Liver (tissue), 9 donors: ENCODE data around the gene CCDC187. TPM values are rescaled to one million over a fixed set of nuclear protein-coding genes. Genes with fewer than 3 reads are reported as not detected.
A peak's percentile ranks its signal among the peaks of the same experiment; 100 is the strongest.

Experiments
- DNase-seq: peaks from one replicate; pipeline ENCODE4 v3.0.0-alpha.2; 2017; ENCODE audit warnings: low spot score
- H3K27ac ChIP-seq, 2 donors: one replicate each; pipeline ENCODE4 v1.7.0; 2013; ENCODE audit warnings: inconsistent platforms in 2 of 2, low read length in 2 of 2, control low read depth in 1 of 2, low read depth in 1 of 2, mild to moderate bottlenecking in 1 of 2
- H3K27me3 ChIP-seq, 4 donors: one replicate each; pipeline versions ENCODE4 v1.6.1 to v1.7.0; 2013; ENCODE audit warnings: low read length in 3 of 4, inconsistent platforms in 1 of 4, mild to moderate bottlenecking in 1 of 4, moderate library complexity in 1 of 4; ENCODE audit not compliant: control insufficient read depth in 4 of 4, insufficient read depth in 4 of 4
- H3K36me3 ChIP-seq, 4 donors: one replicate each; pipeline versions ENCODE4 v1.6.1 to v1.7.0; 2013; ENCODE audit warnings: low read length in 3 of 4, mild to moderate bottlenecking in 3 of 4, low read depth in 1 of 4, moderate library complexity in 1 of 4; ENCODE audit not compliant: control insufficient read depth in 4 of 4, insufficient read depth in 3 of 4
- H3K4me1 ChIP-seq, 4 donors: one replicate each; pipeline versions ENCODE4 v1.6.1 to v1.7.0; 2013; ENCODE audit warnings: low read length in 3 of 4, mild to moderate bottlenecking in 3 of 4, moderate library complexity in 1 of 4; ENCODE audit not compliant: control insufficient read depth in 4 of 4, insufficient read depth in 4 of 4
- H3K4me3 ChIP-seq, 3 donors: one replicate each; pipeline versions ENCODE4 v1.6.1 to v1.7.0; 2013; ENCODE audit warnings: low read length in 3 of 3, control low read depth in 1 of 3, low read depth in 1 of 3, mild to moderate bottlenecking in 1 of 3
- H3K9ac ChIP-seq, 2 donors: one replicate each; pipeline ENCODE4 v1.7.0; 2013; ENCODE audit warnings: low read length in 2 of 2, mild to moderate bottlenecking in 2 of 2, moderate library complexity in 2 of 2, control low read depth in 1 of 2, low read depth in 1 of 2
- H3K9me3 ChIP-seq, 4 donors: one replicate each; pipeline versions ENCODE4 v1.6.1 to v1.7.0; 2013; ENCODE audit warnings: low read length in 3 of 4; ENCODE audit not compliant: control insufficient read depth in 4 of 4
- FOXA1 ChIP-seq: IDR thresholded peaks from 2 replicates; pipeline ENCODE4 v1.6.1; 2016; ENCODE audit warnings: antibody characterized with exemption
- GABPA ChIP-seq, 2 donors: IDR thresholded peaks in 1 of 2; conservative IDR thresholded peaks in 1 of 2; 2 replicates each; pipeline ENCODE4 v1.6.1; 2016; ENCODE audit warnings: antibody characterized with exemption in 2 of 2, mild to moderate bottlenecking in 1 of 2, moderate library complexity in 1 of 2
- HNF4A ChIP-seq, 2 donors: conservative IDR thresholded peaks; 2 replicates each; pipeline ENCODE4 v1.6.1; 2016; ENCODE audit warnings: antibody characterized with exemption in 2 of 2, mild to moderate bottlenecking in 2 of 2
- HNF4G ChIP-seq: IDR thresholded peaks from 2 replicates; pipeline ENCODE4 v1.6.1; 2016; ENCODE audit warnings: antibody characterized with exemption
- JUND ChIP-seq, 2 donors: IDR thresholded peaks; 2 replicates each; pipeline ENCODE4 v1.6.1; 2016; ENCODE audit warnings: antibody characterized with exemption in 2 of 2
- MAX ChIP-seq: IDR thresholded peaks from 2 replicates; pipeline ENCODE4 v1.6.1; 2016; ENCODE audit warnings: antibody characterized with exemption
- REST ChIP-seq: IDR thresholded peaks from 2 replicates; pipeline ENCODE4 v1.6.1; 2016; ENCODE audit warnings: antibody characterized with exemption, mild to moderate bottlenecking
- RXRA ChIP-seq, 2 donors: IDR thresholded peaks; 2 replicates each; pipeline ENCODE4 v1.6.1; 2017 to 2018; ENCODE audit warnings: antibody characterized with exemption in 2 of 2, mild to moderate bottlenecking in 1 of 2
- SP1 ChIP-seq: IDR thresholded peaks from 2 replicates; pipeline ENCODE4 v1.6.1; 2018; ENCODE audit warnings: antibody characterized with exemption, mild to moderate bottlenecking
- ZBTB33 ChIP-seq: IDR thresholded peaks from 2 replicates; pipeline ENCODE4 v1.6.1; 2016; ENCODE audit warnings: antibody characterized with exemption
- WGBS: extraction: QIAGEN DNeasy Blood & Tissue Kit; methylation state at CpG from one replicate; pipeline ENCODE4 v1.1.7; 2013; 5-methylcytosine and 5-hydroxymethylcytosine counted together
- polyA plus RNA-seq, 2 donors: library from polyadenylated mRNA; stranded (reverse) in 1 of 2; unstranded in 1 of 2; fragments of 200-250 nt in 1 of 2; fragments of >200 nt in 1 of 2; fragmentation: Nextera tagmentation in 1 of 2; extraction: Ambion mirVana in 1 of 2; gene quantifications; one replicate each; pipeline versions ENCODE4 v1.2.1 to v1.2.3, GENCODE V29; 2013 to 2015
- total RNA-seq, 2 donors: library from RNA; depleted of rRNA; stranded (reverse); fragments of >200 nt; gene quantifications; one replicate each; pipeline ENCODE4 v1.2.3, GENCODE V29; 2014
- donor health status: healthy.
- donor health status: healthy.
- donor health status: healthy.
- donor health status: healthy.
- donor health status: healthy.

Gene CCDC187
- total and polyA plus RNA-seq, 4 donors: 0.05 TPM; not detected in 3

GRCh38 chr9:136203408-136204144, 100.3 kb downstream of the CCDC187 start:
- H3K4me3 ChIP-seq: no peak overlapping the region
- no peak for TF ChIP-seq MAX
- TF ChIP-seq ZBTB33: no peak
- no peak for TF ChIP-seq GABPA (IDR thresholded peaks at IDR 0.05 in 1 of 2, conservative IDR thresholded peaks at IDR 0.05 in 1 of 2)
- no peak for TF ChIP-seq HNF4A (conservative IDR thresholded peaks at IDR 0.05)
- no peak for TF ChIP-seq RXRA (IDR thresholded peaks at IDR 0.05)
- no peak for TF ChIP-seq JUND (IDR thresholded peaks at IDR 0.05)
- no peak for TF ChIP-seq FOXA1
- 21% methylated on average over 33 of the region's 33 CpGs for WGBS
- H3K36me3 ChIP-seq: peaks cover 0 to 3% (median under 1%) of the 10 kb centered on the region in 4 donors
- peaks cover 0 to 10% (median 6%) of the 10 kb centered on the region in 4 donors for H3K4me1 ChIP-seq
- no peak overlapping the region for H3K9ac ChIP-seq
- no peak overlapping the region for H3K27ac ChIP-seq
- DNase-seq: no peak
- no peaks in the 10 kb centered on the region for H3K9me3 ChIP-seq
- H3K27me3 ChIP-seq: peaks cover 0 to 42% (median 10%) of the 10 kb centered on the region in 4 donors

GRCh38 chr9:136202454-136203407, 101.2 kb downstream of the CCDC187 start:
- Histone ChIP-seq H3K9ac (no peak overlapping the region), H3K4me3 (no peak overlapping the region), H3K36me3 (peaks cover 0 to 1% (median 0%) of the 10 kb centered on the region in 4 donors), H3K27ac (no peak overlapping the region), H3K4me1 (peaks cover 0 to 9% (median 7%) of the 10 kb centered on the region in 4 donors), H3K9me3 (no peaks in the 10 kb centered on the region), H3K27me3 (peaks cover 0 to 48% (median 10%) of the 10 kb centered on the region in 4 donors)
- 14% methylated on average over 99 of the region's 99 CpGs for WGBS
- no peak for DNase-seq
- no peak for TF ChIP-seq SP1
- no peak for TF ChIP-seq HNF4A (conservative IDR thresholded peaks at IDR 0.05)
- no peak for TF ChIP-seq HNF4G
- TF ChIP-seq REST: peak; percentile 7
